ENCODE data around the gene DENND1A.

DNA sequence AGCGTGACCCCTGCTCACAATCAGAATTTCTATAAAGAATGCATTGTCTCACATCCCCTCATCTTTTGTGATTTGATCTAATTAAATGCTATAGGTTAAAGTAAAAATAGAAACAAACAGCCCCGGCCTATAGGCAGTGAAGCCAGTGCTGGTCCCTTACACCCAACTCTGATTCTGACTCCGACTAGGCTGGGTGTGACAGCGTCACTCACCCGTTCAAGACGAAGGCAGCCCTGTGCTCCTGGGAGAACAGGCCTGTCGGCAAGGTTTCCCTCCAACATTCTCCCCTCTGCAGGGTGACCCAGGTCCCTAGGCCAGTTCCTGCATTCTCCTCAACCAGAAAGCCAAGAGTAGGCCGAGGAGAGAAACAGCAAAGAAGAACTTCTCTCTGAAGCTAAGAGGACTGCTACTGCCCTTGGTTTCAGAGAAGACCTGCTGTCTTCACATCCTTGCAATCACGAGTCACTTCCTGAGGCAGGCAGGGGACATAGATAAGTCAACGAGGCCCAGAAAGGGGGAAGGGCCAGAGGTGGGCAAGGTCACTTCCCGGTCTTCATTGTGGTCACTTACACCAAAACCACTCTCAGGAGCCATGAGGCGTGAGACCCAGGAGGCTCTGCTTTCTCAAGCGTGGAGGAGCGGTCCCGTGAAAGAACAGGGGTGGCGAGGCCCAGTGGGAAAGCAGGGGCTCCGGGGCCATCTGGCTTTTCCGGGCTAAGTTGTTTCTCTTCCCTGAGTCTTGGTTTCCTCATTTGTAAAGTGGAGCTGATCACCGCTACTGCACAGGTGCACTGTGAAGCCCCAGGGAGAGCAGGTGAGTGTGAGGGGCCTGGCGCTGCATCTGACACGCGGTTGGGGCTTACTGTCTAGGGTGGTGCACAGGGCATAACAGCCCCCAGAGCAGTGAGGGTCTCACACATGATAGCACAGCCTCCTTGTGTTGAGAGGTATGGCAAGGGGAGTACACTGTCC is 373.2 kb downstream of the DENND1A start:
- TF ChIP-seq, protein P1, sequence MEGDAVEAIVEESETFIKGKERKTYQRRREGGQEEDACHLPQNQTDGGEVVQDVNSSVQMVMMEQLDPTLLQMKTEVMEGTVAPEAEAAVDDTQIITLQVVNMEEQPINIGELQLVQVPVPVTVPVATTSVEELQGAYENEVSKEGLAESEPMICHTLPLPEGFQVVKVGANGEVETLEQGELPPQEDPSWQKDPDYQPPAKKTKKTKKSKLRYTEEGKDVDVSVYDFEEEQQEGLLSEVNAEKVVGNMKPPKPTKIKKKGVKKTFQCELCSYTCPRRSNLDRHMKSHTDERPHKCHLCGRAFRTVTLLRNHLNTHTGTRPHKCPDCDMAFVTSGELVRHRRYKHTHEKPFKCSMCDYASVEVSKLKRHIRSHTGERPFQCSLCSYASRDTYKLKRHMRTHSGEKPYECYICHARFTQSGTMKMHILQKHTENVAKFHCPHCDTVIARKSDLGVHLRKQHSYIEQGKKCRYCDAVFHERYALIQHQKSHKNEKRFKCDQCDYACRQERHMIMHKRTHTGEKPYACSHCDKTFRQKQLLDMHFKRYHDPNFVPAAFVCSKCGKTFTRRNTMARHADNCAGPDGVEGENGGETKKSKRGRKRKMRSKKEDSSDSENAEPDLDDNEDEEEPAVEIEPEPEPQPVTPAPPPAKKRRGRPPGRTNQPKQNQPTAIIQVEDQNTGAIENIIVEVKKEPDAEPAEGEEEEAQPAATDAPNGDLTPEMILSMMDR (conservative IDR thresholded peaks at IDR 0.05; ENCODE audit: low read length), result no peak
- no peak for TF ChIP-seq EZH2phosphoT487 (IDR thresholded peaks at IDR 0.05; ENCODE audit: borderline replicate concordance)
